Fibroblast of skin of left biceps (primary cell): ENCODE data around the gene PREB.
"Not testable (repeated sequence)": the region's sequence is repeated elsewhere in the genome, so short reads cannot be mapped to it uniquely, and the experiment has no call there.

Experiments used
- DNase-seq, 2 experiments: peaks; one replicate each; pipeline ENCODE4 v3.0.0-alpha.2; 2013; ENCODE audit warnings: low read depth in 2 of 2

Gene PREB, protein sequence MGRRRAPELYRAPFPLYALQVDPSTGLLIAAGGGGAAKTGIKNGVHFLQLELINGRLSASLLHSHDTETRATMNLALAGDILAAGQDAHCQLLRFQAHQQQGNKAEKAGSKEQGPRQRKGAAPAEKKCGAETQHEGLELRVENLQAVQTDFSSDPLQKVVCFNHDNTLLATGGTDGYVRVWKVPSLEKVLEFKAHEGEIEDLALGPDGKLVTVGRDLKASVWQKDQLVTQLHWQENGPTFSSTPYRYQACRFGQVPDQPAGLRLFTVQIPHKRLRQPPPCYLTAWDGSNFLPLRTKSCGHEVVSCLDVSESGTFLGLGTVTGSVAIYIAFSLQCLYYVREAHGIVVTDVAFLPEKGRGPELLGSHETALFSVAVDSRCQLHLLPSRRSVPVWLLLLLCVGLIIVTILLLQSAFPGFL

DNA sequence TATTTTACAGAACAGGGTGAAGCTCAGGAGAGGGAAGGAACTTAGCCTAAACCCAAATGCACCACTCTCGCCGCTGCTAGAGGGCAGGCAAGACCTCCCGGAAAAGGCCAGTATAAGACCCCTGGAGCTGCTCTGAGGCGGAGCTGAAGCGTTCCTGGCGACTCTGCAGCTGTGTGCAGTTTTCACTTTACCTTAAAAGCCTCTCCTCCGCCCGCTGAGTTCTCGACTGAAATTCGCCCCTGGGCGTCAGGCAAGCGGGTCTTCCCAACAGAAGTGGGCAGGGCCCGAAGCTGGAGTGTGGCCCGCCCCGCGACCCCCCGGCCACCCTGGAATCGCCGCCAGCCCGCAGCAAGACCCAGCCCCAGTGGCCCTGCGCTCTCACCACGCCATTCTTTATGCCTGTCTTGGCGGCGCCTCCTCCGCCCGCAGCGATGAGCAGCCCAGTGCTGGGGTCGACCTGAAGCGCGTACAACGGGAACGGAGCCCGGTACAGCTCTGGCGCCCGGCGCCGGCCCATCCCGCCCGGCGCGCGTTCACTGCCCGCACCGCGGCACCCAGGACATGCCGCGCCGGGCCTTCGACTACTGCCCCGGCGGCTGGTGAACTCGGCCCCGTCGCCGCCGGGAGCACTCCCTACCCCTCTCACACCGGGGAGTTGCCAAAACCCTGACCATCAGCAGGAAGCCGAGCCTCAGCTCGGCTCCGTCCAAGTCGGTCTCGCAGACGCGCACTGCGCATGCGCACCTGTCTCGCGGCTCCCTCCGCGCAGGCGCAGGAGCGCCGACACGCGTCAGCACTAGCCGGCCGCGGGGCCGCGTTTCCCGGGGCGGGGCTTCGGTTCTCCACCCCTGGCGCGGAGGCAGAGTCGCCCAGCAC, at the start of gene PREB:
Gene PREB, minus strand, starts transcription at position 732 of the 876 bp plus-strand sequence. Its CDS starts 215 bp downstream, at position 517.
- DNase-seq: peak; percentile 88 to 90

- DNase-seq: no peak
Measured at GRCh38 chr2:27184115-27184514, 49.7 kb upstream of the PREB start.

- peak in 1 of 2 experiments; percentile 40 for DNase-seq
Measured at GRCh38 chr2:27182346-27182745, 47.9 kb upstream of the PREB start.

- no peak for DNase-seq
Measured at GRCh38 chr2:27179344-27180000, 45.0 kb upstream of the PREB start.

GRCh38 chr2:27178469-27178868, 44.0 kb upstream of the PREB start:
- DNase-seq: no peak

DNA sequence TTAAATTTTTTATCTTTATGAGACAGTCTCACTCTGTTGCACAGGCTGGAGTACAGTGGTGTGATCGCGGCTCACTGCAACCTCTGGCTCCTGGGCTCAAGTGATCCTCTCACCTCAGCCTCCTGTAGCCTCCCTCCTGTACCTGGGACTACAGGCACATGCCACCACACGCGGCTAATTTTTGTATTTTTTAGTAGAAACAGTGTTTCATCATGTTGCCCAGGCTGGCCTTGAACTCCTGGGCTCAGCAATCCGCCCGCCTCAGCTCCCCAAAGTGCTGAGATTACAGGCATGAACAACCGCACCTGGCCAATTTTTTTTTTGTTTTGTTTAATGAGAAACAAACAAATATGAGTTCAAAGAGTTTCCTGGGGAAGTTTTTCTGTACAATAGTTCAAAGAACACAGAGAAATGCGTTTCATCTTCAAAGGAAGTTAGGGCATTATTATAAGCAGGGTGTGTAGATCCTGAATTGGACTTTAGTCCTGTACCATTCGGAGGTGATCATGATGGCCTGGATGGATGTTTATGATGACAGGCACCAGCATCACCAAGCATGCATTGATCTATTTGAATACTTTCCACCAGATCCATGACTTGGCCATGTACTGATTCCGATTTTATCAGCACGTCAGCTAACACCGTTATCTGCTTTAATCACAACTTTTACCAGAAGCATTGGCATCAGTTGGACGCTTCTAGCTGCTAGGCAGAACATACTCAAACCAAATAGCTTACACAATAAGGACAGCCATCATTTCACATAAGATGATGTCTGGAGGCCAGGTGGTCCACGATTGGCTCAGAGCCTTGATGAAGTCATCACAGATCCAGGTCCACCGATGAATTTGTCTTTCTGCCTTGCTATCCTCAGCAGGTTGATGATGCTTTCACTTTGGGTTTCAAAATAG, 43.3 kb upstream of the PREB start:
- no peak for DNase-seq

DNA sequence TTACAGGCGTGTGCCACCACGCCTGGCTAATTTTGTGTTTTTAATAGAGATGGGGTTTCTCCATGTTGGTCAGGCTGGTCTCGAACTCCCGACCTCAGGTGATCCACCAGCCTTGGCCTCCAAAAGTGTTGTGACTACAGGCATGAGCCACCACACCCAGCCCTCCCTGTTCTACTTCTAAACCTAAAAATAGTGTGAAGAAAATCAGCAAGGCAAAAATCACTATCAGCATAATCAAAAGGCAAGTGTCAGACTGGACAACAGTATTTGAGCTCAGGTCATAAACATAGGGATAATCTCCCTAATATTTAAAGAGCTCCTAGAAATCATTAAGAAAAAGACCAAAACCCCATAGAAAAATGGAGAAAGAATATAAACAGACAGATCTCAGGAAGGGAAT, 41.3 kb upstream of the PREB start:
- not testable (repeated sequence) for DNase-seq

- no peak for DNase-seq
Measured at GRCh38 chr2:27175330-27175729, 40.9 kb upstream of the PREB start.

DNA sequence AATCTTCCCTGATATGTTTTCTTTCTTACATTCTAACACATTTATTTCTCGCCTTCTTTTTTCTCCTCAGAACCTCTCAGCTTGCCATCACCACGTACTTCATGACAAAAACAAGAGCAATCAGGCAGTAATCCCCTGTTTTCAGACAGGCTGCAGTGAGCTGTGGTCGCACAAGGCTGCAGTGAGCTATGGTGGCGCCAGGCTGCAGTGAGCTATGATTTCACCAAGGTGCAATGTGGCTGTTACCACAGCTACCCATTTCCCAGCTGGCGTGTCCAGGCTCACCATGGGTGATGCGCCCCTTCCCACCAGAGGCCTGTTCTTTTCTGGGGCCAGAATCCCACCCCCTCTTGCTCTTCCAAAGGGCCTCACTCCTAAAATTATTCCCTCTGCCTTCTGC, 40.2 kb upstream of the PREB start:
- no peak for DNase-seq

GRCh38 chr2:27171351-27171848, 37.0 kb upstream of the PREB start:
- no peak for DNase-seq

DNA sequence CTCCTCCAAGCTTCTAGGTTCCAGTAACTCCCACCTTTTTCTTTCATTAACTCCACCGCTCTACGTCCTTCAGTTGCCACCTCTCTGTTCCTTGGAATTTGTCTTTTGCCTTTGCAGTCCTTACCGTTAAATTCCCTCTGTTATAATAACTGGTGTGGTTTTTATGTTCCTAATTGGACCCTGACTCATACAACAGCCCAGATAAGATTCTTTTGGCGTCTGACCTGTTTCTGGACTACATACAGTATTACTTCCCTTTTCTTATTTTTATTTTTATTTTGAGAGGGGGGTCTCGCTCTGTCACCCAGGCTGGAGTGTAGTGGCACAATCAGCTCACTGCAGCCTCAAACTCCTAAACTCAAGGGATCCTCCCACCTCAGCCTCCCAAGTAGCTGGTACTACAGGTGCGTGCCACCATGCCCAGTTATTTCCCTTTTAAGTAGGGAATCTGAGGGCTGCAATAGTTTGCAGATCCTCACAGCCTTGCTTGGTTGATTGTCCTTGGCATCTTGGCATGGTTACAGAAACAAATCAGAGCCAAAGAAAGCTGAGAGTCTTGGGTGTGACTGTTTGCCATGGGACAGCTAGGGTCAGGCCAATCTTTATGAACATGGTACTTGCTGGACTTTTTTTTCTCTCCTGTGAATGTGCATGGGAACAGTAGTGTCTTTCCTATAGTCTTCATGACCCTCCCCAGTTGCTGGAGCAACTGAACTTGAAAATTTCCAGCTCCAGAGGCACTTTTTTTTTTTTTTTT, 36.3 kb upstream of the PREB start:
- DNase-seq: no peak

- DNase-seq: no peak
Measured at GRCh38 chr2:27164960-27165763, 30.7 kb upstream of the PREB start.

DNA sequence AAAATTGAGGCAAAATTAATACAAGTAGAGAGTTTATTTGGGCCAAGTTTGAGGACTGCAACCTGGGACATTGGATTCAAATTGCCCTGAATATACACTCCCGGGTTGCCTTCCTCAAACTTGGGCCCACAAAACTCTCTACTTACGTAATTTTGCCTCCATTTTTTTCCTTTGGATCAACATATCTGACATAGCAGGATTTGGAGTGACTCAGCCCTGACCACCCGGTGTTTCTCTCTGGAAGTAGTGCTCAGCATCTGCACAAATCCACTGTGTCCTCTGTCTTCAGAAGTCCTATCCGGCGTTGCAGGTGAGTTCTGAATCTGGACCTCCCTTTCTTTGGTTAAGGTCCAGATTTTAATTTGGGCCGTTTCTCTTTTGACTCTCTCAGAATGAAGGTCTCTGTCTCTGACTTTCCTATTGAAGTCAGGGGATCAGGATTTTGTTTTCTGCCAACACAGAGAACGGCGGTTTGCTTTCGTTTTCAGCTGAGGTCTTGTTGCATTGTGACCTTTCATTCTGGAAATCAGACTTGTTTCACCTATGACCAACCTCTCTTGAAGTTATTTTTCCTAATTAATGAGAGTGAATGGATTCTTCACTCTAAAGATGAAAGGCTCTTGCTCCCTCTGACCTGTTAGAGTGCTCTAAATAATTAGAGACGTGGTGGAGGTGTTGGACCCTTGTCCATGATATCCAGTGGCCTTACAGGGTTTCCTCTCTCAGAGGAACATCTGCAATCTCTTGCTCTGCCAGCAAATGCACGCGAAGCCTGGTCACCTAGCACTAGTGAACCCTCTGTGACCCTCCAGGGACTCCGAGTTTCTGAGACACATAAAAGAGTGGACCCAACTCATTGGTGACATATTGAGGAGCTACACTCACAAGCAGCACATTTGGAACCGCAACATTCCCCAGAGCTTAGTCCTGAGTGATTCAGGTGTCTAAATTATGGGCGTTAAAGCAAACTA, 28.0 kb upstream of the PREB start:
- no peak for DNase-seq

DNA sequence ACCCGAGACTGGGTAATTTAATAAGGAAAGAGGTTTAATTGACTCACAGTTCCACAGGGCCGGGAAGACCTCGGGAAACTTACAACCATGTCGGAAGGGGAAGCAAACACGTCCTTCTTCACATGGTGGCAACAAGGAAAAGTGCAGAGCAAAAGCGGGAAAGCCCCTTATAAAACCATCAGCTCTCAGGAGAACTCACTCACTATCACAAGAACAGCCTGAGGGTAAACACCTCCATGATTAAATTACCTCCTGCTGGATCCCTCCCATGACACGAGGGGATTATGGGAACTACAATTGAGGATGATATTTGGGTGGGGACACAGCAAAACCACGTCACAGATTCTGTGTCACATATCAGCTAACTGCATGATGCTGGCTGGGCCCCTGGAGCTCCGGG, 25.8 kb upstream of the PREB start:
- DNase-seq: no peak

GRCh38 chr2:27159271-27159670, 24.8 kb upstream of the PREB start:
- no peak for DNase-seq

- DNase-seq: no peak
Measured at GRCh38 chr2:27158468-27158867, 24.0 kb upstream of the PREB start.

DNA sequence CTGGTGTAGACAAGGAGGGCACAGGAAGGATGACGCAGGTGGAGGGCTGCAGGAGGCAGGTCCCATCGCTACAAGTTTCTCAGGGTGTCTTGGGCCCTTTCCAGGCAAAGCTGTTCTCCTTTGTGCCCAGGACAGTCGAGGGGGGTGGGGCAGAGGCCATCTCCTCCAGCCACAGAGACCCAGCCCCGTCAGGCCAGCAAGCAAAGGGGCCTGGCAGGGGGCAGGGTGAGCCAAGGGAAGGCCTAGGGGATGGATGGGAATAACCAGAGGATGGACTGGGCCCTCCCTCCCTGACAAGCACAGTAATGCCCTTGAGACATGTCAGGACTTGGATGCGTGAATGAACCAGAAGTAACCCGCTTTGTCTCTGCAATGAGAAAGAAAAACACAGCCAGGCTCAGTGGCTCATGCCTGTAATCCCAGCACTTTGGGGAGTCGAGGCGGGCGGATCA, 20.7 kb upstream of the PREB start:
- DNase-seq: no peak

DNA sequence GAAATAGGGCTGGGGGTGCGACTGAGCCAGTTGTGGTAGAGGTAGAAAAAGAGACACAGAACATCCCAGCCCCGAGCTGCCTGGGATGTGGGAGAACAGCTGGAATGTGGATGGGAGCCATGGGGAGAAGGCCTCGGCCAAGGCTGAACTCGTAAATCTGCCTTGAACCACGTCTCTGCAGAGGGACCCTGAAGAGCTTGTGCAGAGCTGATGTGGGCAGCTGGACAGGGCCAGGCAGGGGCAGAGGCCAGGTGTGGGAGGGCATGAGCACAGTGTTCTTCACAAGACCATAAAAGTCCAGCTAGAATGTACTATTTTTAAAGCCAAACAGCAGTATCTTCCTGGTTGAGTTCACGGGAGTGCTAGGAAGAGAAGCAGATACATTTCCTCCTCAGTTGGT, 20.1 kb upstream of the PREB start:
- no peak for DNase-seq
